Esophagus squamous epithelium (tissue), 4 donors: Measurements from ENCODE around the gene CDC42BPB.

ENCODE experiments used
- CTCF ChIP-seq, 6 experiments: fragments of 450-650 bp in 4 of 6; fragments of 200-600 bp in 2 of 6; sonication (generic) in 2 of 6; IDR thresholded peaks; one replicate each; pipeline ENCODE4 v1.5.1; 2016 to 2019; ENCODE audit warnings: antibody characterized with exemption in 6 of 6, mild to moderate bottlenecking in 4 of 6, moderate library complexity in 4 of 6
- POLR2A ChIP-seq, 4 donors: fragments of 450-650 bp; IDR thresholded peaks; one replicate each; pipeline ENCODE4 v1.6.1; 2017; ENCODE audit warnings: antibody characterized with exemption in 4 of 4, mild to moderate bottlenecking in 4 of 4, moderate library complexity in 3 of 4

GRCh38 chr14:102885737-102886447 lies 171.5 kb downstream of the CDC42BPB start:
- TF ChIP-seq CTCF (IDR thresholded peaks at IDR 0.05) (no peak), POLR2A (IDR thresholded peaks at IDR 0.05) (no peak)
